DMS153 treated with DMSO at 0.1 percent for 48 hours (cell line): Measurements from ENCODE around the gene SPATA13.
"Not testable (repeated sequence)": the region's sequence is repeated elsewhere in the genome, so short reads cannot be mapped to it uniquely, and the experiment has no call there.

Experiments used
- DNase-seq: peaks from one replicate; lab custom pipeline; 2025; ENCODE audit not compliant: unreplicated experiment; lab: John Stamatoyannopoulos, UW

SPATA13 gene

DNA sequence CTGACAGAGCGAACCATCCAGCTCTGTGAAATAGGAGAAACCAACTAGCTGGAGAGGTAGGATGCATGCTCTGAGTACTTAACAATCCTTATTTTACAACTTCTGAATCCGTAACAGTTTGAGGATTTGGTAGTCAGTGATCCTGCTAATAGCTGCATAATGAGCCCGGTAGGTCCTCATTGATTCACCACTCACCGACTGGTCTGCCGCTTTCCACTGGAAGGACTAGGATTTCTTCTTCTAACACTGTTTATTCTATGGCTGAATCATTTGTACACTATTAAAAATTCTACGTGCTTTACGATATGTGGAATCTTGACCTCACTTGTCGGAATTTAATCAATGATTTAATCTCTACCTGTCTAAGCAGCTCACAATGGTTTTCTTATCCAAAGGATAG lies 33.9 kb downstream of the SPATA13 start:
- DNase-seq = no peak

DNA sequence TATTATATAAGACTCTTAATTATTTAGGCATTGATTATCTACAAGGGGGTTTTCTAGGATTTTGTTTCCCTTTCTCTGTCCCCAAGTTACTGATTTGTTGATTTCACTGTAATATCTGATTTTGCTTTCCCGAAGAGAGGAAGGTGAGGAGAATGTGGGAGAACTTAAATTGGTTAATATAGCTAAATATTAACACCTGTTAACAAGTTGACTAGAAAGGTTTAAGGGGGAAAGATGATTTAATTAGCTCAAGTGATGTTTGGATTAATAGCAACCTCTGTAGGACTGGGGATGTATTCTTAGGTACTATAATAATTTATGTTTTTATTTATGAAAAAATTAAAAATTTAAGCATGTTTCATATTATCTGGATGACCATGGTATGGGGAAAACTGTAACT lies 35.1 kb downstream of the SPATA13 start:
- no peak for DNase-seq

DNA sequence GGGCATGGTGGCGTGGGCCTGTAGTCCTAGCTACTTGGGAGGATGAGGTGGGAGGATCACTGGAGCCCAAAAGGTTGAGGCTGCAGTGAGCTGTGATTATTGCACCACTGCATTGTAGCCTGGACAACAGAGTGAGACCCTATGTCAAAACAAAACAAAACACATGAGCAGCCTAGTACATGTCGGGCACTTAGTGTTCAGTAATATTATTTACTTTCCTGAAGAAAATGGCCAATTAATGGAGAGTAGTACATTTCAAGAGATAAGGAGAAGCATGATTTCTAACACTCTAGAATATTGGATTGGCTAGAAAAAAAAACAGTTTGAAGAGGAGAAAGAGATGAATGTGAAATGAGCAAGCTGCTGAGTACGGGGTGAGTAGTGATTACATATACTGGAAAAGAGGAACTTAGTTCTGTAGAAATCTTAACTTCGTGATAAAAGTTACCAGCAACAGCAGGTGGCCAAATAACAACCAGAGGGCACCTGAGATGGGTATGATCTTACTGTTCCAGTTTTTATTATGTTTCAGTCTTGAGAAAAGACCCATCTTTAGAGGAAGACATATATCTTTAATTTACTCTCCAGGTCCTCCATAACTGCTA lies 36.2 kb downstream of the SPATA13 start:
- no peak for DNase-seq

DNA sequence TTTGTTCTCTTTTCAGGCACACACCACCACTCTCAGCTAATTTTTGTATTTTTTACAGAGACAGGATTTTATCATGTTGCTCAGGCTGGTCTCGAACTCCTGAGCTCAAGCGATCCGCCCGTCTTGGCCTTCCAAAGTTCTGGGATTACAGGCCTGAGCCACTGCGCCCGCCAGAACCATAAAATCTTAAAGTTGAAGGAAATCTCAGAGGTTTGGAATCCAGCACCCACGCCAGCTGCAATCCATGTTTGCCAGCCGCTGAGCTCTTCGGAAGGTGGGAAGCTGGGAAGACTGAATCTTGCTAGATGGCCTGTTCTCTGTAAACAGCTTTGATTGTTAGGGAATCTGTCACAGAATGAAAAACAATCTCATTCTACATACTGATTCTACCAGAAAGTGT lies 38.5 kb downstream of the SPATA13 start:
- no peak for DNase-seq

DNA sequence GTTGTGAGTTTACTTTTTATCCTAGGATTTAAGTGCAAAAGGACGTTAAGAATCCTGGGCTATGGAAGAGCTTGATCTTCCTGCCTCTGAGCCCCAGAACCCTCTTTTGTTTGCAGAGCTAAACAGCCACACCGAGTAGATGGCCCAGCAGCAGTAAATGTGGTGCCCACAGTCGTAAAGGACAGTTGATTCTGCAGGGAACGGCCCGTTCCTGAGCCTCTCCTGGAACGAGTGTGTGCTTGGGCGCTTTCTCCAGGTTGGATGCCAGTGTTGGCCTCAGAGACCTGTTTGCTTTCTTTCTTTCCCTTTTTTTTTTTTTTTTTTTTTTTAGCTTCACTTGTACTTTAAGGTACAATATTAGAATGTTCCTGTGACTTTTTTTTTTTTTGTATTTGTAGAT lies 41.7 kb downstream of the SPATA13 start:
- no peak for DNase-seq

DNA sequence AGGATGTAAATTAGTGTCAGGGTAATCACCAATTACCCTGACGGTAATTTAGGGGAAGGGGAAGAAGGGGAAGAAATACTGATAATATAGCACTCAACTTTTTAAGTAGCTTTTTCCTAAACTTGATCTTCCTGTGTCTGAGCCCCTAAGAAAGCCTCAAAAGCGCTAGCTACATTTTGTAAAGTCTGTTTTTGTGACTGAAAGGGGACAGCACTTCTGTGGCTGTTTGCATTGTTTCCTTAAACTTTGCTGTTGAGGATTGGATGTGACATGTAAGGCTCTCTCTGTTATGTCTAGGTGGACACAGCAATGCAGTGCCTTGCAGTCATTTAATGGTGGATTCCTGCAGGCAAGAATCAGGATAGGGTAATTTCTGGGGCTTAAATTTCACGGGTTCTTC lies 42.8 kb downstream of the SPATA13 start:
- DNase-seq = no peak

DNA sequence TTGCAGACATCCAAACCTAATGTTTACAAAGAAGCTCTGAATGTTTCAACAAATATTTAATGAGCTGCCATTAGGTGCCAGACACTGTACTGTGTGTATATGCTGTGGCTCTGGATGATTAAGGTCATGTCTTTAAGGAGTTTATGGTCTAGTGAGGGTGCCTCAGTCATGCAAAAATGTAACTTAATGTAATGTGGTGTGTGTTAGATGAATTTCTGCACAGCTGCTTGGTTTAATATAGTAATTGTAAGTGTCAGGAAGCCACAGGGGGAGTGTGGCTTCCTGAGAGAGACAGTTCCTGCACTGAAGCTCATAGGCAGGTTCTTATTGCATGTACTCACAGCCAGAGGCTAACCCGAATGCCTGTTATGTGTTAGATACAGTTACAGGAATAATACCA lies 43.3 kb downstream of the SPATA13 start:
- no peak for DNase-seq

DNA sequence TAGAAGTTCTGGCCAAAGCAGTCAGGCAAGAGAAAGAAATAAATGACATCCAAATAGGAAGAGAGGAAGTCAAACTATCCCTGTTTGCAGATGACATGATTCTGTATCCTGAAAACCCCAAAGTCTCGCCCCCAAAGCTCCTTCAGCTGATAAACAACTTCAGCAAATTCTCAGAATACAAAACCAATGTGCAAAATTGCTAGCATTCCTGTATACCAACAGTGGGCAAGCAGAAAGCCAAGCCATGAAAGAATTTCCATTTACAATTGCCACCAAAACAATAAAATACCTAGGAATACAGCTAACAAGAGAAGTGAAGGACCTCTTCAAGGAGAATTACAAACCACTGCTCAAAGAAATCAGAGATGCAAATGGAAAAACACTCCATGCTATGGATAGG lies 44.6 kb downstream of the SPATA13 start:
- DNase-seq = not testable (repeated sequence)

DNA sequence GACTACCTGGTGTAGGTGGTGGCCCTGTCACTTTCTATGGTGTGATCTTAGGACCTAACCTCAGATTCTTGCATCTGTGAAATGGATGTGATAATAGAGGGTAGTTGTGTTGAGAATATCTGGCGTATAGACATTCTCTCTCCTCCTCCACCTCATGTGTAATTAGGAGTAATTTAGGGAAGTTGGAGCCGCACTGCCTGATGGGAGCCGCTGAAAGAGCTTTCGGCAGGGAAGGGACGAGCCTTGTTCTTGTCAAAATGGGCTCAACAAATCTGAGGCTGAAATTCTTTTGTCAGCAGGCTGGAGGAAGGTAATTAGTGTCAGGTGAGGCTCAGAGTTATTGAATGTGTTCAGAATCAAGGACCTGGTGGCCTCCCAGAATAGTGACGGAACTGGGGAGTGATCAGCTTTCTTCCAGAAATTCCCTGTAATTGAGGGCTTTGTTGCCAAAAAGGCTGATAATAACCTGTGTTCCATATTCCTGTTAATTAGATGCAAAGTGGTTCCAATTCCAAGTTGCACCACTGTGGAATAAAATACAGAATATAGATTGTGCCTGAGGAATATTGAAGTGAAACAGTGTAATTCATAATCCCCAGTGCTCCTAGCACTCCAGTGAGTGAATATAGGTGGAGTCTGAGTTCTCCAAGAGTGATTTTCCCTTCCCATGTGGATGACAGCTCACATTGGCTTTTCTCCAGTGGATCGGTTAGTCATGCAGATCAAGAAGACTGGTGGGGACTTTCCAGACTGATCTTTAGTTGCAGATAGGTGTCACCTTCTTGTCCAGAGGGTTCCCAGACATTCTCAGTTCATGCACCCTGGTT lies 47.5 kb downstream of the SPATA13 start:
- no peak for DNase-seq

DNA sequence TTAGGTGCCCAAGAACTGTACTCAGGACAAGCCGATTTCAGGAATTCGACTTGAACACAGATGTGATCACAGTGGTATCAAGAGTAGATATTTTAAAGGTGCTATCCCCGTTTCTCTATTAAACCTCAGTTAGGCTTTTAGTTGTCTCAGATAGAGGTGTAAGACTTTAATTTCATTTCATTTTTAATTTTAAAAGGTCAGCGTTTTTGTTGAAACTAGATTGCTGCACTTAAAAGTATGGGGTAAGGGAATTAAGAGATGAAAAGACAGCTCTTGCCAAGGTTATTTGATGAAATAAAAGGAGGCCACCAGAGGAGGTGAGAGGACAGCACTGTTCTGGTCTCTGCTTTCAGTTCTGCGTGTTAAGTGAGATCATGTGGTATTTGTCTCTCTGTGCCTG lies 48.6 kb downstream of the SPATA13 start:
- DNase-seq = no peak

DNA sequence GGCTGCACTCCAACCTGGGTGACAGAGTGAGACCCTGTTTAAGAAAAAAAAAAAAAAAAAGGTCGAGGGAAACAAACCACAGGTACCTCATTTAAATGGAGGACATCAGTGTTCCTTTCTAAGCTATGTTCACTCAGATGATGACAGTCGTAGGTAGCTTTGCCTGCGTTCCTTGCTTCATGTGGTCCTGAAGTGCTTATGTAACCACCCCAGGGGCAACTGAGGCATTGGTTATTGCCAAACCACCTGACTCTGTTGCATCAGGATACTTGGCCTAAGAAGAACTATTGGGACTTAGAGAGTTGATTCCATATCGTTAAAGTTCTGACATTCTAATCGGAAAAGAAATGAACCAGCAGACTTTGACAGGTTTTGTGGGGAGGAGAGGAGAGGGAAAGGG lies 51.7 kb downstream of the SPATA13 start:
- no peak for DNase-seq

DNA sequence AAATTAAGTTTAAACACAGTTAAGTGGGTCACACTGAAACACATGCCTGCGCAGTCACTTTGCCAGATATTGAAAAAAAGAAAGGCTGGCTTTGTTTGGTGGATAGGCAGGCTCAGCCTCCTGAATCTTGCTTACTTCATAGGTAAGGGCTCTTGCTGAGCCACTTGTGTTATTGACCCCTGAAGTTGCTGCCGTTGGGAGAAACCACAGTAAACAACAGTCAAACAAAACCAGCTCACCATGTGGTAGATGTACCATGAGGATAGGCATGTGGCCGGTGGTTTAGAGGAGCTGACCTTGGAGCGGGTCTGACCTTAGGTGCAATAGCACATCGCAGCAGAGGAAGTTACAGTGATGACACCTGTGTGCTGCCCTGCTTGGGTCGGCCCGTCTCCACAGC lies 52.2 kb downstream of the SPATA13 start:
- DNase-seq = no peak

DNA sequence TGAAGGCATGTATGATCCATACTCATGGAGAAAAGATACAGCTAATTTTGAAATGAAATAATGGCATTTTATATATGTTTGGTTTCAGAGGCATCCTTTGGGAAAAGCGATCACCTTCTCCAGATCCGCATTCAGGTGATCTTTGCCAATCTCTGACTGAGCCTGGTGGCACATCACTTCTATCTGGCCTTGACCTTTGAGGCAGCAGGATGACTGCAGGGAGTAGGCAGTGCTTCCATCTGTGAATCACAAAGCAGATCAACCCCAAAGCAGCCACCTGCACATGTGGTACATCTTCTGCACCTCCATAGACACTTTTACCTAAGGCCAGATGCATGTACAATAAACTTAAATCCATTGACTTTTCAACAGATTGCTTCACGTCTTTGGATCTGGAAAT lies 53.4 kb downstream of the SPATA13 start:
- no peak for DNase-seq

DNA sequence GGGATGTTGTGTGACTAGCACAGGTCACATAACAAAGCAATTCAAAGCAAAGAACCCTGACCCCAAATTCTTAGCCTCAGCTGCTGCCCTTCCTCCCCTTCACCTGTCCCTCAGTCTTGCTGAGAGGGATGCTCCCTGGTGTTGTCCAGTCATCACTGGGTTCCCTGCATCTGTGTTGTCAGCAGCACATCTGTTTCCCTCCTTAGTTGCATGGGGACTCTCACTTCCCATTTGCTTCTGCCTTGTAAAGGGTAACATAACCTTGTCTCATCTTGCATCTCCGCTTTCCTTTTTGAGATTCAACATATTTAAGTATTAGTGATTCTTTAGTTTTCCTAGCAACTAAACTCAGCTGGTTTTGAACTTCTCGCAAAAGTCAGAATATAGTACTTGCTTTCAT lies 54.0 kb downstream of the SPATA13 start:
- DNase-seq = no peak

DNA sequence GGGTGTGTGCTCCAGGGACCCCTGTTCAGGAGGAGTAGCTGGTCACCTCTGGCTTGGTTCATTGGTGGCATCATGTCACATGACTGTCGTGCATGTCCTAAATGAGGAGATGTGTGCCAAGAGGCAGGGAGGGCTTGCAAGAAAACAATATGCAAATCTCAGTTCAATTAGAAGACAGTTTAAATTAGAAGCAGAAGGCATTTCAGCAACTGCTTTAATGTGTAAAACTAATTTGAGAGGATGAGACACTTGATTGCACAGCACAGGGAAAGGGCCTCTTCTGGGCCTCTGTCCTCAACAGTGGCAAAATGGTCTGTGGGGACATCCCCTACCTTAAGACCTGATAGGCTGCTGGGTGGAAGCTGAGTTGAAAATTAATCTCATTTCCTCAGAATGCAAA lies 54.6 kb downstream of the SPATA13 start:
- no peak for DNase-seq

DNA sequence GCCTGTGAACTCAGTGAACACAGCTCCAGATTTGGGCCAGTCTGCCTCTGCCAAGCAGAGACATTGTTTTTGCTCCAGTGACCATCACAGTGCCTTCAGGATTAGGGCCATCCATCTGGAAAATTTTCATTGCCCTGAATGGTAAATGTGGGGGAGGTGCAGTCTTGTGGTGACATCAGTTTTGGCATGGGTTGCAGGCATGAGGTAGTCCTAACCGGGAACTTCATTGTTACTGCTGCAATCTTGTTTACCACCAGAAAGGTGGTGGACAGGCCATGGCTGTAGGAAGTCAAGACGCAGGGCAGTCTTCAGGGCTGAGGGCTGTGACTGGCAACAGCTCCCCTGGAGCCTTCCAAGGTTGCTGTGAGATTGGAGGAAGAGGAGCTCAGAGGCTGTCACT lies 55.2 kb downstream of the SPATA13 start:
- DNase-seq = no peak

DNA sequence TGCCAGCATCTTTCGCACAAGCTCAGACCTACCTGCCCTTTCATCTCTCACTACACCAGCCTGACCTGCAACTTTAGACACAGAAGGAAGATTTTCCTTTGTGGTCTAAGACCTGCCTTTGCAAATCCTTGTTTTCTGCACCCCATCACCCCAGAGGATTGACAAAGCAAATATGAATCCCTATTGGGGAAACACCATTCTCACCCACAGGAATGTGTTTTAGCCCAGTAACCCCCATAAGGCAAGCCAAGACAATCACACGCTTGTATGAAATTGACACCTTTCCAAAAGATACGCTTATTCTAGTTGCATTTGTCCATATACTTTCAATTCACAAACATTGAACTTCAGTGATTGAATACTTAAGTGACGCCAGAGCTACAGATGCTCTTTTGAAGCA lies 55.7 kb downstream of the SPATA13 start:
- DNase-seq = no peak

DNA sequence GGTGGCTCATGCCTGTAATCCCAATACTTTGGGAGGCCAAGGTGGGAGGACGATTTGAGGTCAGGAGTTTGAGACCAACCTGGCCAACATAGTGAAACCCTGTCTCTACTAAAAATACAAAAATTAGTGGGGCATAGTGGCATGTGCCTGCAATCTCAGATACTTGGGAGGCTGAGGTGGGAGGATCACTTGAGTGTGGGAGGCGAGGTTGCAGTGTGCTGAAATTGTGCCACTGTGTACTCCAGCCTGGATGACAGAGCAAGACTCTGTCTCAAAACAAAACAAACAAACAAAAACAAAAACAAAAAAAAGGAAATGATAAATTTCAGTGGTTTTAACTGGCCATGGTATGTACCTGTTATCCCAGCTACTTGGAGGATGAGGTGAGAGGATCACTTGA lies 56.3 kb downstream of the SPATA13 start:
- not testable (repeated sequence) for DNase-seq

DNA sequence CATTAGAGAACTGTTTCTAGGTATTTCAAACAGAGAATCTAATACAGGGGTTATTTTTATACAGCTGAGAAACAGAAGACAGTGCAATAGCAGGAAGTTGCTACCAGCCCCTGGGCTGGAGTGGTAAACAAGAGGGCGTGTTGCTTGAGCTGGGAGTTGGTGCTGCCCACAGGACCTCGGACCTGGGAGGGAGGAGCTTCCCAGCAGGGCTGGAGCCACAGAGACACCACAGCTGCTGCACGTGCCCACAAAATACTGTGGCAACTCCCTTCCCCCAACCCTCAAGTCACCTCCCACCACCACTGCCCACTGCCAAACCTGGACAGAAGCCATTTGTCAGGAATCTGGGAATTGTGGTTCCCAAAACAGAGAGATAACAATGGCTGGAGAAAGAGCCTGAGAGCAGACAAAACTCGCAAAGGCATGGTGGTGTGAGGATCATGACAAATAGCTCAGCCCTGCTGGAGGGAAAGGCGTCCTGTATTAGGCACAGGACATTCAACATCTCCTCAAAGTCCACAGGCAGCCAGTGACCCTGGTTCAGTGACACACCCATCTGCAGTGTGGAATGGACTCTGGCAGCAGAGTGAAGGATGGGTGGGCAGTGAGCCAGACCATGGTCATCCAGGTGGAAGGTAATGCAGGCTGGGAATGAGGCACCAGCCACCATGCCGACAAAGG lies 57.2 kb downstream of the SPATA13 start:
- no peak for DNase-seq

DNA sequence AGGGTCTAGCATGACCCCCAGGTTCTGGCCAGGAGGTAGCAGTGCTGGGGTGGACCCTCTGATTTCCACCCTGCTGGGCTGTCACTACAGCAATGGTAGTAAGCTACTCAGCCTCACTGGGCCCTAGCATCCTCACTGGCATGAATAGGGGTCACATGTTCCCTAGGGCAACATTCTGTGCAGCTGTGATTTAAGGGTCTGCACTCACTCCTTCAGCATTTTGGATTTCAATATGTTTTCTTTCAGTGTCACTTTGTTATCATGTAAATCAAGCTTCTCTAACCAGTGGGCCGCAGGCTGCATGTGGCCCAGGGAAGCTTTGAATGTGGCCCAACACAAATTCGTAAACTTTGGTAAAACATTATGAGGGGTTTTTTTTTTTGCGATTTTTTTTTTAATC lies 57.8 kb downstream of the SPATA13 start:
- no peak for DNase-seq

DNA sequence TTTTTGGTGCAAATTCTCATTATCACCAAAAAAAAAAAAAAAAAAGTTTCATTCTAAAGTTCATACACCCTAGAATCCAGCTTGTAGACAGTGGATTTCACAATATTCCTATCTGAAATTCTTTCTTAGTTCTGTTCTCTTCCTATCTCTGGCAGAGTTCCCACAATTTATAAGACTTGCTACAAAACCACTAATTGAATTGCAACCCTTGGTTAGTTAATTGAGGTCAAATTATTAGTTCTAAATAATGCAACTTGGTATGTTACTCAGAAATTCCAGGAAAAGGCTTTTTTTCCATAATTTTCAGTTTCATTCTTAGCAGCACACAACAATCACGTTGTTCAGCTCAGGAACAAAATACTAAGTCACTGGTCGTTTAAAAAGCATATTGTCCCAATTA lies 58.5 kb downstream of the SPATA13 start:
- DNase-seq = no peak

DNA sequence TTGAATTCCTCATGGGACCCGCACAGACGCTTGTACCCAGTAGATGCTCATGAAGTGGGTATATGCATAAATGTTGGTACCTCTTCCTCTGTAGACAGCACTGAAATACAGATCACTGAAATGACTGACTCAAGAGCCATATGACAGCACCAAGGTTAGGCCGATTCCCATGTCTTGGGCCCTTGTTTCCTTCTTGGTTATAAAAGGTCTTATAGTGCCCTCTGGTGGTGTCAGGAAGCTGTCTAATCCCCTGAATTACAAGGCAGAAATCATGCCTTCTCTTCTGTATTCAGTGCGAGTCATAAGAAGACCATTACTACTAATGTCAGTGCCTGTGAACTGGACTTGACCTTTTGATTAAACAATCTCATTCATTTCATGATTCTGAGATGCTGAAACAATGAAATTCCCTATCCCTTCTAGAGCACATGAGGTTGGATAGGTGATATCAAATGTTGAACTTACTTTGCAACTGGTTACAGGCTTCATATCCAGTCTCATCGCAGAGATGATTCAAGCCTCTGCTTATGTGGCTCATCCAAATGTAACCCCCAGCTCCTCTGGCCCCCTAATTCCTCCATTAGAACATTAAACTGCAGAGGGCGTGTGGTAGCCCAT lies 59.7 kb downstream of the SPATA13 start:
- peak; percentile 46 for DNase-seq
